Glutamatergic neuron (in vitro differentiated cells): ENCODE data around the gene GNAS-AS1. TPM values are rescaled to one million over a fixed set of nuclear protein-coding genes. Genes with fewer than 3 reads are reported as not detected.

ENCODE experiments used
- DNase-seq: peaks from one replicate; pipeline ENCODE4 v3.0.0; 2022
- H3K27ac Mint-ChIP-seq: one replicate; pipeline ENCODE4 v1.8.0; 2020; ENCODE audit warnings: mild to moderate bottlenecking, mixed read lengths, inconsistent platforms; ENCODE audit not compliant: unreplicated experiment
- H3K27me3 Mint-ChIP-seq: one replicate; pipeline ENCODE4 v1.8.0; 2020; ENCODE audit warnings: mild to moderate bottlenecking, moderate library complexity, mixed read lengths, inconsistent platforms; ENCODE audit not compliant: unreplicated experiment
- H3K36me3 Mint-ChIP-seq: one replicate; pipeline ENCODE4 v1.8.0; 2020; ENCODE audit warnings: mild to moderate bottlenecking, mixed read lengths, inconsistent platforms; ENCODE audit not compliant: unreplicated experiment
- H3K4me1 Mint-ChIP-seq: one replicate; pipeline ENCODE4 v1.8.0; 2020; ENCODE audit warnings: mild to moderate bottlenecking, low read depth, mixed read lengths, inconsistent platforms; ENCODE audit not compliant: unreplicated experiment
- H3K4me3 Mint-ChIP-seq: one replicate; pipeline ENCODE4 v1.8.0; 2020; ENCODE audit warnings: mild to moderate bottlenecking, mixed read lengths, inconsistent platforms; ENCODE audit not compliant: unreplicated experiment
- H3K9me3 Mint-ChIP-seq: one replicate; pipeline ENCODE4 v1.8.0; 2020; ENCODE audit warnings: mild to moderate bottlenecking, moderate library complexity, mixed read lengths, inconsistent platforms; ENCODE audit not compliant: unreplicated experiment
- CTCF ChIP-seq: fragments of 200-600 bp; sonication (generic); IDR thresholded peaks from one replicate; pipeline ENCODE4 v1.5.0; 2021; ENCODE audit not compliant: partially characterized antibody, unreplicated experiment
- total RNA-seq: library from RNA; stranded (reverse); fragmentation: NEBNext Ultra II Directional; extraction: Animal tissue kit (Norgen Biotek cat#: 25700); gene quantifications from one replicate; pipeline ENCODE4 v1.2.1, GENCODE V29; 2021; ENCODE audit not compliant: unreplicated experiment

The GNAS-AS1 gene
- total RNA-seq, 1 donor from 2014 or later: 11.7 TPM

DNA sequence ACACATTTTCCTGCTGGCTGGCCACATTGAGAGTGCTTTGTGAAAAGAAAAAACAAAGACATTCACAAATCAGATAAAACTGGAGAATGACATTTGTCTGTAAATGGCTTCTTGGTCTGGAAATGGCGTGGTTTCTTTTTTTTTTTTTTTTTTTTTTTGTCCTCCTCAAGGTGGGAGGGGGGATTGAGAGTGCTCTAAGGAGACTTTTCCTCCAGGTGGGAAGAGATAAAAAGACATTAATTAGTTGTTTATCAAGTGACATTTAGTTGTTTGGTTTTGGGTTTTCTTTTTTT lies 42.2 kb upstream of the GNAS-AS1 start:
- no peak for DNase-seq
- Mint-ChIP-seq H3K36me3 (no peaks in the 10 kb centered on the region), H3K4me3 (peak overlapping the region; percentile 92), H3K27ac (peak overlapping the region; percentile 98), H3K9me3 (peaks cover 20% of the 10 kb centered on the region), H3K27me3 (peaks cover 21% of the 10 kb centered on the region), H3K4me1 (peaks cover 42% of the 10 kb centered on the region)
- TF ChIP-seq CTCF: no peak

DNA sequence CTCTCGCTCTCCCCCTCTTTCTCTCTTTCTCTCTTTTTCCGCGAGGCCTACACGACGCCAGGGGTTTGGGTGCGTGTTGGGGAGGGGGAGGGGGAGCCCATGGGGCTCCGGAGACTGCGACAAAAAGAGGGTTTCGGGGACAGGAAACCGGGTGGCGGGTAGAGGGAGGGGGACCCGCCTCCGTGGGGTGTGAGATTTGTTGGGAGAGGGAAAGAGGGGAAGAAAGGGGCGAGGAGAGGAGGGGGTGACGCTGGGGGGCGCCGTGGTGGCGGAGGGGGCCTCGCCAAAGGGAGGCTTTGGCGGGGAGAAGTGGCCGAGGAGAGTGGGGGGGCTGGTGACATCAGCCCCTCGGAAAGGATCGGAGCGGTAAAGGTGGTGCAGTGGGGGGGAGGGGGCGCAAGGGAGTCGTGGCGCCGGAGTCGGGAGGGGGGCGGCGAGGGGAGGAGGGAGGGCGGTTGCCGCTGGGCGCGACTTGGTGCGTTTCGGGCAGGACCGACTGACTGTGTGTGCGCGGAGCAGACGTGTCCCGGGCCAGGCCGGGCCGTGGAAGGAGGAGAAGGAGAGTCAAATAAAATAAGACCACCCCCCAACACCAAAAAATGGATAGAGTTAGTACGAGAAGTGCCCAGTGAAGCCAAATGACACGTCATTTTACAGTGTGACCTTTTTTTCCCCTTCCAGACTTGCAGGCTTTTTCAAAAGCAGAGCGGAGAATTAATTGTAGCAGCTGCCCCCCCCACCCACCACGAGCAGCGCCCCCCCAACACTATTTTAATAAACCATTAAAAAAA lies 41.6 kb upstream of the GNAS-AS1 start:
- Mint-ChIP-seq H3K36me3 (no peaks in the 10 kb centered on the region), H3K27me3 (peaks cover 21% of the 10 kb centered on the region), H3K4me1 (peaks cover 38% of the 10 kb centered on the region), H3K9me3 (peaks cover 20% of the 10 kb centered on the region), H3K4me3 (peak overlapping the region; percentile 92), H3K27ac (peak overlapping the region; percentile 98)
- DNase-seq: peak; percentile 87
- no peak for TF ChIP-seq CTCF

GRCh38 chr20:58891718-58892140 lies 41.0 kb upstream of the GNAS-AS1 start:
- Mint-ChIP-seq H3K27me3 (peaks cover 21% of the 10 kb centered on the region), H3K36me3 (no peaks in the 10 kb centered on the region), H3K9me3 (peaks cover 20% of the 10 kb centered on the region), H3K27ac (peak overlapping the region; percentile 98), H3K4me1 (peaks cover 32% of the 10 kb centered on the region), H3K4me3 (peak overlapping the region; percentile 92)
- no peak for TF ChIP-seq CTCF
- DNase-seq: peak; percentile 56

DNA sequence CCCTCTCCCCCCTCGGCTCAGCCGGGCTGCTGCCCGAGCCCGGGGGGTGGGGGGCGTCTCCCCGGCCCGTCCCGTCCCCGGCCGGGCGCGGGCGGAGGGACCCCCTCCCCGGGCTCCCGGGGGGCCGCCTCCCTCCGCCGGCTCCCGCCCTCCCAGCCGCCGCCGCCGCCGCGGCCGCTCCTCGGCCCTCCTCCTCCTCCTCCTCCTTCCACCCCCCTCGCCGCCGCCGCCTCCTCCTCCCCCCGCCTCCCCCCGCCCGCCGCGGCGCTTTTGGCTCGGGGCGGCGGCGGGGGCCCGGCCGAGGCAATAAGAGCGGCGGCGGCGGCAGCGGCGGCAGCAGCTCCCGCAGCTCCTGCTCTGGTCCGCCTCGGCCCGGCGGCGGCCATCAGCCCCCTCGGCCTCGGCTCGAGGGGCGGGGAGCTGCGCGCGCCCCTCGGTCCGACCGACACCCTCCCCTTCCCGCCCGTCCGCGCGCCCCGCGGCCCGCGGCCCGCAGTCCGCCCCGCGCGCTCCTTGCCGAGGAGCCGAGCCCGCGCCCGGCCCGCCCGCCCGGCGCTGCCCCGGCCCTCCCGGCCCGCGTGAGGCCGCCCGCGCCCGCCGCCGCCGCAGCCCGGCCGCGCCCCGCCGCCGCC lies 40.5 kb upstream of the GNAS-AS1 start:
- H3K36me3 Mint-ChIP-seq: no peaks in the 10 kb centered on the region
- H3K4me1 Mint-ChIP-seq: peaks cover 27% of the 10 kb centered on the region
- peaks cover 21% of the 10 kb centered on the region for H3K27me3 Mint-ChIP-seq
- TF ChIP-seq CTCF: no peak
- H3K4me3 Mint-ChIP-seq: no peak overlapping the region
- DNase-seq: no peak
- peak overlapping the region; percentile 66 for H3K27ac Mint-ChIP-seq
- peaks cover 20% of the 10 kb centered on the region for H3K9me3 Mint-ChIP-seq

DNA sequence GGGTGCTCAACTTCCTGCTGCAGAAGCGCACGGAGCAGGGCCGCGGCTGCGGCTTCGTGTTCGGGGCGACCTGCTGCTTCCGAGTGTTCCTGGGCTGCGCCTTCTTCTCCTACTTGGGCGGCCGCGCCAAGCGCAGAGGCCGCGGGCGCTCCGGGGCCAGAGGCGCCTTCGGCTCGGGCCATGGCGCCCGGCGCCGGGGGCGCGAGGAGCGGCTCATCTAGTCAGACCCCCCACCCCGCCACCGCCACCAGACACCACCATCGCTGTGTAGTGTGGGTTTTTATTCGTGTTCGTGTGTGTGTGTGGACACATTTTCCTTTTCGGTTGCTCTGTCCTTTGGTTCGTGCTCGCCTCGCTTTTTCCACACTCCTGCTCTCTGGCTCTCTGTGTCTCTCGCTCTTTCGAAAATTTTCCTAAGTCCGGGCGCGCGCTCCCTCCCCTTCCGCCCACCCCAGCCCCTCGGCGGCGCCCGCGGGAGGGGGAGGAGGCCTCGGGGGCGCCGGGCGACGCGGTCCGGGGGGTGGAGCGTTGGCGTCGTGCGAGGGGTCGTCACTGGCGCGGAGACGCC lies 39.9 kb upstream of the GNAS-AS1 start:
- Mint-ChIP-seq H3K27ac (peak overlapping the region; percentile 89), H3K4me1 (peaks cover 21% of the 10 kb centered on the region), H3K9me3 (peaks cover 20% of the 10 kb centered on the region), H3K27me3 (peaks cover 18% of the 10 kb centered on the region), H3K36me3 (peaks cover 4% of the 10 kb centered on the region), H3K4me3 (peak overlapping the region; percentile 92)
- TF ChIP-seq CTCF: no peak
- DNase-seq: peak; percentile 89
